Coronary artery (tissue), 2 donors: ENCODE measurements around the gene FBXW4.

Experiments
- DNase-seq: peaks from one replicate; pipeline ENCODE4 v3.0.0-alpha.2; 2017; ENCODE audit warnings: low spot score
- H3K27ac ChIP-seq, 2 donors: fragments of 200-600 bp; sonication (generic); one replicate each; pipeline ENCODE4 v1.5.1; 2016 to 2019
- H3K4me3 ChIP-seq: fragments of 200-600 bp; sonication (generic); 2 replicates; pipeline ENCODE4 v1.5.1; 2016; ENCODE audit warnings: mild to moderate bottlenecking, moderate library complexity
- TF ChIP-seq, protein P1 (sequence below): fragments of 200-600 bp; sonication (generic); IDR thresholded peaks from one replicate; pipeline ENCODE4 v1.5.1; 2019; ENCODE audit warnings: antibody characterized with exemption

FBXW4 gene

GRCh38 chr10:101624526-101625102 lies 70.4 kb downstream of the FBXW4 start:
- DNase-seq = peak; percentile 53
- TF ChIP-seq, protein P1, sequence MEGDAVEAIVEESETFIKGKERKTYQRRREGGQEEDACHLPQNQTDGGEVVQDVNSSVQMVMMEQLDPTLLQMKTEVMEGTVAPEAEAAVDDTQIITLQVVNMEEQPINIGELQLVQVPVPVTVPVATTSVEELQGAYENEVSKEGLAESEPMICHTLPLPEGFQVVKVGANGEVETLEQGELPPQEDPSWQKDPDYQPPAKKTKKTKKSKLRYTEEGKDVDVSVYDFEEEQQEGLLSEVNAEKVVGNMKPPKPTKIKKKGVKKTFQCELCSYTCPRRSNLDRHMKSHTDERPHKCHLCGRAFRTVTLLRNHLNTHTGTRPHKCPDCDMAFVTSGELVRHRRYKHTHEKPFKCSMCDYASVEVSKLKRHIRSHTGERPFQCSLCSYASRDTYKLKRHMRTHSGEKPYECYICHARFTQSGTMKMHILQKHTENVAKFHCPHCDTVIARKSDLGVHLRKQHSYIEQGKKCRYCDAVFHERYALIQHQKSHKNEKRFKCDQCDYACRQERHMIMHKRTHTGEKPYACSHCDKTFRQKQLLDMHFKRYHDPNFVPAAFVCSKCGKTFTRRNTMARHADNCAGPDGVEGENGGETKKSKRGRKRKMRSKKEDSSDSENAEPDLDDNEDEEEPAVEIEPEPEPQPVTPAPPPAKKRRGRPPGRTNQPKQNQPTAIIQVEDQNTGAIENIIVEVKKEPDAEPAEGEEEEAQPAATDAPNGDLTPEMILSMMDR = no peak
- Histone ChIP-seq H3K27ac (no peak overlapping the region), H3K4me3 (no peak overlapping the region)

GRCh38 chr10:101623528-101623927 lies 71.4 kb downstream of the FBXW4 start:
- Histone ChIP-seq H3K27ac (no peak overlapping the region), H3K4me3 (no peak overlapping the region)
- TF ChIP-seq, protein P1 = no peak
- DNase-seq = no peak

GRCh38 chr10:101619983-101620382 lies 75.0 kb downstream of the FBXW4 start:
- Histone ChIP-seq H3K4me3 (no peak overlapping the region), H3K27ac (no peak overlapping the region)
- DNase-seq = no peak
- TF ChIP-seq, protein P1 = no peak

GRCh38 chr10:101618871-101619270 lies 76.1 kb downstream of the FBXW4 start:
- peak; percentile 62 for DNase-seq
- TF ChIP-seq, protein P1 = no peak
- Histone ChIP-seq H3K4me3 (no peak overlapping the region), H3K27ac (no peak overlapping the region)

GRCh38 chr10:101617824-101618568 lies 77.0 kb downstream of the FBXW4 start:
- peak; percentile 26 for DNase-seq
- Histone ChIP-seq H3K27ac (no peak overlapping the region), H3K4me3 (no peak overlapping the region)
- TF ChIP-seq, protein P1 = no peak

DNA sequence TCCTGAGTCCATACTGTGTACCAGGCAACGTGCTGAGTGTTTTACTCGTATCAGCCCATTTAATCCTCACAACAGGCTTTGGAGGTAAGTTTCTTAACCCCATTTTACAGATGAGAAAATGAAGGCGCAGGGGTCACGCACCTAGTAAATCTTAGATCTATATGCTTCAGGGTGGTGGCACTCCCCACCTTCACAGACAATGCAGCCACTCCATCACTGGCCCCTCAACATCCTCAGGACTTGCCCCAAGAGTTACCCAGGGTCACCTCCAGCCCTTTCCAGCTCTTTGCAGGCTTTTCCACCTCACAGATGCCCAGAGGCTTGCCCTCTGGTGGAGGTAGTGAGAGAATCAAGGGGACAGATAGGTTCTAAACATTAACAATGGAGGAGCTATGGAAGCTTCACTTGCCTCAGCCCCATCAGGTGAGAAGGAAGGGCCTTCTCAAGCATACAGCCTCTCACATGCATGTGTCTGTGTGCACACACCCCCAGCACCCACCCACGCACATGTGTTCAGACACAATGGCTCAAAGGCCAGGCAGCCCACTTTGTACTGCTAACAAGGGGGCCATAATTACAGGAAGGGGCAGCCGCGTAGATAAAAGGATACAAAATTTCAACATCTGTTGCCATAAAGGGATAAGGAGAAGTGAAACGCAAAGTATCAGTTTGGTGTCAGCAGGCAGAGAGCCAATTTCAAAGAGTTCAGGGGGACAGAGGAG lies 77.7 kb downstream of the FBXW4 start:
- no peak overlapping the region for H3K27ac ChIP-seq
- no peak overlapping the region for H3K4me3 ChIP-seq
- TF ChIP-seq, protein P1 = no peak
- DNase-seq = peak; percentile 43
